HG02885 (cell line): ENCODE measurements around the gene ACTR8.
A peak's percentile ranks its signal among the peaks of the same experiment; 100 is the strongest.

Source experiments
- ATAC-seq: cut with Tn5 transposase; IDR thresholded peaks from one replicate; pipeline ENCODE4 v1.9.1; 2021; ENCODE audit warnings: mild to moderate bottlenecking; ENCODE audit not compliant: unreplicated experiment, poor library complexity

ACTR8 gene

GRCh38 chr3:53880396-53881345, 1.3 kb downstream of the ACTR8 start:
- no peak for ATAC-seq

GRCh38 chr3:53865732-53866499, 16.0 kb downstream of the ACTR8 start:
- no peak for ATAC-seq

- no peak for ATAC-seq
Measured at GRCh38 chr3:53863145-53863544, 18.8 kb downstream of the ACTR8 start.

- ATAC-seq: no peak
Measured at GRCh38 chr3:53862241-53862640, 19.7 kb downstream of the ACTR8 start.

GRCh38 chr3:53860196-53860595, 21.8 kb downstream of the ACTR8 start:
- ATAC-seq: no peak

GRCh38 chr3:53859178-53859577, 22.8 kb downstream of the ACTR8 start:
- no peak for ATAC-seq

- no peak for ATAC-seq
Measured at GRCh38 chr3:53858096-53858741, 23.7 kb downstream of the ACTR8 start.

GRCh38 chr3:53856964-53857363, 25.0 kb downstream of the ACTR8 start:
- ATAC-seq: no peak

- no peak for ATAC-seq
Measured at GRCh38 chr3:53850895-53851294, 31.1 kb downstream of the ACTR8 start.

- no peak for ATAC-seq
Measured at GRCh38 chr3:53849916-53850315, 32.0 kb downstream of the ACTR8 start.

- ATAC-seq: no peak
Measured at GRCh38 chr3:53846851-53847155, 35.1 kb downstream of the ACTR8 start.

- peak; percentile 57 for ATAC-seq
Measured at GRCh38 chr3:53846134-53846850, 35.7 kb downstream of the ACTR8 start, which contains the start of the genes CHDH and IL17RB. Gene CHDH, minus strand, starts transcription at chr3:53846419. Its CDS starts 22,411 bp downstream, at chr3:53824008. Gene IL17RB, plus strand, starts transcription at chr3:53846568. Its CDS starts 21 bp downstream, at chr3:53846589.

- ATAC-seq: no peak
Measured at GRCh38 chr3:53845881-53846133, 36.1 kb downstream of the ACTR8 start.

- peak; percentile 35 for ATAC-seq
Measured at GRCh38 chr3:53845103-53845880, 36.7 kb downstream of the ACTR8 start.

GRCh38 chr3:53844262-53845102, 37.5 kb downstream of the ACTR8 start:
- ATAC-seq: no peak

GRCh38 chr3:53843195-53844177, 38.5 kb downstream of the ACTR8 start:
- no peak for ATAC-seq

GRCh38 chr3:53842436-53843194, 39.3 kb downstream of the ACTR8 start:
- ATAC-seq: no peak
